Adrenal gland (tissue), 5 donors: ENCODE data around the gene SIRPA.

Experiments used
- POLR2A ChIP-seq, 2 donors: fragments of 450-650 bp; IDR thresholded peaks; one replicate each; pipeline ENCODE4 v1.6.1; 2017; ENCODE audit warnings: antibody characterized with exemption in 2 of 2, mild to moderate bottlenecking in 2 of 2, moderate library complexity in 1 of 2
- TF ChIP-seq, protein P1 (sequence below), 6 experiments: fragments of 450-650 bp in 4 of 6; fragments of 200-600 bp in 2 of 6; sonication (generic) in 1 of 6; IDR thresholded peaks; 1 replicate in 5 of 6; 2 replicates in 1 of 6; pipeline versions ENCODE4 v1.5.1 to v1.8.0; 2016 to 2021; ENCODE audit warnings: antibody characterized with exemption in 6 of 6, mild to moderate bottlenecking in 2 of 6, moderate library complexity in 1 of 6
- donor health status: DM: no; HTN: no; CAD: no.

DNA sequence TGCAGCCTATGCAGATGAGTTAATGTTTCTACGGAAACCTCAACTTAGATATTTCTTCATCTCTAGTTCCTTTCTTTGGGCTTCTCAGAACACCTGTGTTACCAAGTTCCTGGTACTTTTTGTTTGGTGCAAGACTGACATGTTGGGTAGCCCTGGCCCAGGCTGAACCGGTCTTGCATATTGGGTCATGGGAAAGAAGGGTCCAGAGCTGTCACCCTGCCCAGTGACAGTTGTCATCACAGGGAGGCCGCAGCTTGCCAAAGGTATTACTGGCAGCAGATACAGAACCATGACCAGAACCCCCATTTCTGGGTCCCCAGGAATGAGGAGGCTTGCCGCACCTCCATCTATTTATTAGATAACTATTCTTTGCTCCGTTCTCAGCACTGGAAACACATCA is 58.4 kb downstream of the SIRPA start:
- TF ChIP-seq, protein P1, sequence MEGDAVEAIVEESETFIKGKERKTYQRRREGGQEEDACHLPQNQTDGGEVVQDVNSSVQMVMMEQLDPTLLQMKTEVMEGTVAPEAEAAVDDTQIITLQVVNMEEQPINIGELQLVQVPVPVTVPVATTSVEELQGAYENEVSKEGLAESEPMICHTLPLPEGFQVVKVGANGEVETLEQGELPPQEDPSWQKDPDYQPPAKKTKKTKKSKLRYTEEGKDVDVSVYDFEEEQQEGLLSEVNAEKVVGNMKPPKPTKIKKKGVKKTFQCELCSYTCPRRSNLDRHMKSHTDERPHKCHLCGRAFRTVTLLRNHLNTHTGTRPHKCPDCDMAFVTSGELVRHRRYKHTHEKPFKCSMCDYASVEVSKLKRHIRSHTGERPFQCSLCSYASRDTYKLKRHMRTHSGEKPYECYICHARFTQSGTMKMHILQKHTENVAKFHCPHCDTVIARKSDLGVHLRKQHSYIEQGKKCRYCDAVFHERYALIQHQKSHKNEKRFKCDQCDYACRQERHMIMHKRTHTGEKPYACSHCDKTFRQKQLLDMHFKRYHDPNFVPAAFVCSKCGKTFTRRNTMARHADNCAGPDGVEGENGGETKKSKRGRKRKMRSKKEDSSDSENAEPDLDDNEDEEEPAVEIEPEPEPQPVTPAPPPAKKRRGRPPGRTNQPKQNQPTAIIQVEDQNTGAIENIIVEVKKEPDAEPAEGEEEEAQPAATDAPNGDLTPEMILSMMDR (IDR thresholded peaks at IDR 0.05), result no peak
- TF ChIP-seq POLR2A (IDR thresholded peaks at IDR 0.05), result no peak
